Measurements from ENCODE around the gene GRIA2. TPM values are rescaled to one million over a fixed set of nuclear protein-coding genes. Genes with fewer than 3 reads are reported as not detected.
A peak's percentile ranks its signal among the peaks of the same experiment; 100 is the strongest.
"Not testable (repeated sequence)": the region's sequence is repeated elsewhere in the genome, so short reads cannot be mapped to it uniquely, and the experiment has no call there.

Gene GRIA2
- polyA plus RNA-seq, 10 donors = 4.5 to 12.8 (median 7.4) TPM

DNA sequence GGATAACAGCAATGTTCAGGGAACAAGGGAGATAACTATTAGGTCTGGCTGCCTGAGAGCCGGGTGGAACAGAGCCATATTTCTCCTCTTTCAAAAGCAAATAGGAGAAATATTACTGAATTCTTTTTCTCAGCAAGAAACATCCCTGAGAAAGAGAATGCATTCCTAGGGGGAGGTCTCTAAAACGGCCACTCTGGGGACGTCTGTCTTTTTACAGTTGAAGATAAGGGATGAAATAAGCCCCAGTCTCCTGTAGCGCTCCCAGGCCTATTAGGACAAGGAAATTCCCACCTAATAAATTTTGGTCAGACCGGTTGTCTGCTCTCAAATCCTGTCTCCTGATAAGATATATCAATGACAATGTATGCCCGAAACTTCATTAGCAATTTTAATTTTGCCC is 37.6 kb downstream of the GRIA2 start:
- not testable (repeated sequence) for DNase-seq

DNA sequence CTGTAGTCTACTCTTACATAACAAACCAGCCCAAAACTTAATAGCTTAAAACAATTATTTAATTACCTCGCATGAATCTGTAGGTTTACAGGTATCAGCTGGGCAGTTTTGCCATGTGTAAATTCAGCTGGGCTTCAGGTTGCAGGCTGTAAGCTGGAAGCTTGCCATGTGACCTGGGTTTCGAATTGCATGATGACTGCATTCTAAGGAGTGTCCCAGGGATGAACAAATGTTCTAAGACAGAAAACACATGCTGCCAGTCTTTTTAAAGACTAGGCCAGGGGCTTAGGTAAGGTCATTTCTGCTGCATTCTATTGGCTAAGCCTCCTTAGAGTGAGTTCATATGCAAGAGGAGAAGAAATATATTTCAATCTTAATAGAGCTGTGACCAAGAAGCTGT is 44.8 kb downstream of the GRIA2 start:
- DNase-seq = peak; percentile 22 to 50 (median 34)

DNA sequence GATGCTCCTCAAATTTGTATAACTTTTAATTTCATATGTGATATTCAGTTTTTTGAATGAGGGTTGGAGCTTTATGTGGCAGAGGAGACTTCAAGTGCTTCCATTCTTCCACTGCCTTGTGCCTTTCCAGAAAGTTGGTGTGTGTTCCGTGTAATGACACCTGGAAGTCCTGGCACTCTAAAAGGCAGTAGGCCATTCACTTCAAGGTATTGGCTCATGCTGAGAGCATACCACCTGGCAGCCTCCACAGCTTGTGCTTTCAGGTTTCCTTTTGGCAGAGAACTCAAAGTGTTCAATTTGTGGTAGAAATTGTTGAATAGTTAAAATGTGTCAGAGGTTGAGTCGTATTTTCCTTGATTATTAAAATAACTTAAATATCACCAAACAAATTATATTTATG is 49.6 kb downstream of the GRIA2 start:
- DNase-seq = no peak

DNA sequence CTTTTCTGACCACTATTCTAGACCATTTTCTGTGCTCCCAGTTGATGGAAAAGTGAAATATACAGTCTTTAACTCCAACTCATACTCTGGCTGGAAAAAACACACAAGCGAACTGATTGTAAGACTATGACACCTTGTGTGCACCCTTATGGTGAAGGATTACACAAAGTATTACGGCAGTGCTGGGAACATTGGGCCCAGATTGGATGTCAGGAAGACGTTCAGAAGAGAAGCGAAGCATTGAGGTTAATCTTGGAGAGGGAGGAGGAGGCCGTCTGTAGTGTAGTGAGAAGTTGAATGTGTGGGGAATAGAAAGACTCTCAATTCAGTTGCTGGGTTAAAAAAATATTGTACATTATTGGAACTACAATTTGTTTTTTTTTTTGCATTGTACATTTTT is 50.0 kb downstream of the GRIA2 start:
- no peak for DNase-seq

DNA sequence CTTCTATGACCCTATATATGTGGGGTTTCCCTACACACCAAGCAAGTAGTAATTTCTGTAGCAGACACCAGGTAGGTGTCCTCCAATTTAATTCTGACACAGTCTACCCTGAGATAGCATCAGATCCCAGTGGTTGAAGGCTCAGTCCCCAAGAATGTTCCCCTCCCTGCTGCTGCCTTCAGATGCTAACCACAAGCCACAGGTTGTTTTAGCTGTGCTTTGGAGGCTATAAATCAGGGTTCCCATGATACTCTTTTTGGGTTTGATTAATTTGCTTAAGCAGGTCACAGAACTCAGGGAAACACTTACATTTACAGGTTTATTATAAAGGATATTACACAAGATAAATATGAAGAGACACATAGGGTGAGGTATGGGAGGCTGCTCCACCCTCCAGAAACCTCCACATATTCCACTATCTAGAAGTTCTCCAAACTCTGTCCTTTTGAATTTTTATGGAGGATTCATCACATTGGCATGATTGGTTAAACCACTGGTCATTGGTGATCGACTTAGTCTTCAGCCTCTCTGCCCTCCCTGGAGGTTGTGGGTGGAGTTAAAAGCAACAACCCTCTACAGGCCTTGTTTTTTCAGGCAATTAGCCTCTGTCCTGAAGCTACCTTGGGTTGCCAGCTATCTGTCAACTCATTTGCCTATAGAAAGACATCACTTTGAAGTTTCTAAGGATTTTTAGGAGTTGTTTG is 50.8 kb downstream of the GRIA2 start:
- no peak for DNase-seq

DNA sequence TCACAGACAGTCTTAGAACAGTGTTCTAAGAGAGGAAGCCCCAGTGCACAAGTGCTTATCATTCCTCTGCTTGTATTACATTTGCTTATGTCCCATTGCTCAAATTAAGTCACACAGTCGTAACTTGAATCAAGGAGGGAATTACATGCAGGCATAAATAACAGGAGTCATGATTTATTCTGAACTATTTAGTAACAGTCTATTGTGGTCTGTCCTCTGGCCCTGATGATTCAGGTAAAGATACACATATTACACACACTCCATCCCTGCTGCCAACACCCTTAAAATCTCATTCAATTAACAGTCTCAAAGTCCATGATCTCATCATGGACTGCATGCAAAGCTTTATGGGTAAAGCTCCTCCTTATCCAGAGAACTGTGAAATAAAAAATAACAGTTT is 60.1 kb downstream of the GRIA2 start:
- no peak for DNase-seq

DNA sequence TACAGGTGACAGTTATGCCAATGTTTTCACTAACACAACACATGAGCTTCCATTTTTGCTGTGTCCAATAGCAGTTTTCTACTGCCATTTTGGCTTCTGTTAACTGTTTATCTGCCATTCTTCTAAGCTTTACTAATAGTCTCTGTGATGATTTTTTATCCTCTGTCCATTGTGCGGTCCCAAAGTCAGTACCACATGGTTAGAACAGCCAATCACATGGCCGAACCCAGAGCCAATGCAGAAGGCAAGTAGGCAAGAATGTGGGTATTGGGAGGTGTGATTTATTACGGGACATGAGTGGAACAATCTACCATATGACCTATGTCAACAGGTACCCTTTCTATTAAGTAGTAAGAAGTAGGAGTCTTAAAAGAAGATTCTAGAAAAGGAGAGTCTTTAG is 61.5 kb downstream of the GRIA2 start:
- no peak for DNase-seq

DNA sequence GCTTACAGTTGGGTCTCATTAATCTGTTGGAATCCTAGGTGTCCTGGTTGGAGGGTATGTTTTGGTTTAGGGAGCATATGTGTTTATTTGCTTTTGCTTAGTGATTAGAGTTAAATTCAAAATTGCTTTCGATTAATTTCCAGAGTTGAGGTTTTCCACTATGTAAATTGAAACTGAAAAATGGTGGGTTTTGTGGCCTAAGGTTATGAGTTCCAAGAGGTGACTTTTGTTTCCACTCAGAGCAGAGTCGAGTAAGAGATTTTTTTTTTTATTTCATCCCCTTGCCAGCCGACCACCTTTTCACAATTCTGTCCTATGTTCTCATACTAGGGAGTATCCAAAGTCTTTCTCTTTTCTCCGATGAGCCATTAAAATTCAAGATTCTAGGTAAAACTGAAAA is 66.9 kb downstream of the GRIA2 start:
- no peak for DNase-seq

DNA sequence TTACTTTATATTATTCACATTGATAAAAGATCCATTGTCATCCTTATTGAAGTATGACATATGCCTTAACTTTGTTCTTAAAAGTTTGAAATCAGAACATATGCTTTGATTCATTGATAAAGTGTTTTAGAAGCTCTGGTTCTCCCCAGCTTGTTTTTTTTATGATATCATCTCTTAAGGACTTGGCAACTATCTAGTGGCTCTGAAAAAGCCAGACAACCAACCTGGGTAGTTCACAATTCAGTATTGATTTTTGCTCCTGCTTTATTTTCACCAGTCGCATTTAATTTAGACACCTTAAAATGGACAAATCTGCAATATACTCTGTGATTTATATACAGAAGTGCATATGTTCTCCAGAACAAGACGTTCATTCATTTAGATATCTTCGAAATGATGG is 70.1 kb downstream of the GRIA2 start:
- no peak for DNase-seq

DNA sequence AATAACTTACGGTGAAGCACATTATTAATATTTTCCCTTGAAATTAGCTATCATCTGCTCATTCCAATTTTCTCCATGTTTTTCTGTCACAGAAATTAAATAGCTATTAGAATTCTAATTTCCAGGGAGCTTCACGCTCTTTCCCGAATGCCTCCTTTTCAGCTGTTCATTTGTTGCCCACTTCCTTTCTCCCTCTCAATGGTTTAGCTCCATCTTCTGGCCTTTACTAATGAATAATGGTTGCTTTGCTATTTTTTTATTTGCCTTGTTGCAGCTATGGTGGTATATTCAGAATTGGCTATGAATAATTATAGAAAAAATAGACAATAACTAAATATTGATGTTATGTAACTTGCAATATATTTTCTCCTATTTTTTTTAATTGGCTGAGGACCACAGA is 70.5 kb downstream of the GRIA2 start:
- no peak for DNase-seq

DNA sequence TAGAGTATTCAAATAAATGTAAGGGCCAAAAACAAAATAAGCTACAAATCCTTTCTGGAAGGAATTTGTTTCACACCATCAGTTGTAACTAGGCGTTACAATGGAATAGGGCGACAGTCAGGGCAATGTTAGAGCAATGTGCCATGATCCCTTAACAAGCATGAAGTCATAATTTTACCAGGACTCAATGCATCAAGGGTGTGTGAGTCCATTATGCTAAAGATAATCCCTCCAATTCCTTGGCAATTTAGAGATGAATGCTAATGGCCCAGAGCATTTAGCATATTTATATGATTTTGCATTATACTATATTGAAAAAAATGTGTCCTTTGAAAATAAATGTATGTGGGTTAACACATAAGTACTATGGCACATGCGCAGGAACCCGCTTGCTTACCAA is 73.1 kb downstream of the GRIA2 start:
- DNase-seq = no peak

DNA sequence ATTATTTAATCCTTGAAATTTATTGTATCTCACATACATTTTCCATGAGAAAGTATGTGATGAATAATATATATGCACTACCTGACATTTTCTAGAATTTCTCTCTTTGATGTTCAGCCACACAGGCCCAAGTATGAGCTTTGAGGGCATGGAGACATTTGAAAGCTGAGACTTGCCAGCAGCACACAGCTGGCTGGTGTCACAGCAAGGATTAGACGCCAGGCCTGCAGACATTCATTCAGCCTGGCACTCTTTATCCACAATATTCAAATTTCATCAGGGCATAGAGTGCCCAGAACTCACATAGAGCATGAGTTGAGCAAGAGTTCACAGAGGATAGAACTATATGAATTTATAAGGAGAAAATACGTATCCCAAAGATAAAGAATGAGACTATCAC is 74.0 kb downstream of the GRIA2 start:
- peak in 2 of 3 donors; percentile 5 for DNase-seq

DNA sequence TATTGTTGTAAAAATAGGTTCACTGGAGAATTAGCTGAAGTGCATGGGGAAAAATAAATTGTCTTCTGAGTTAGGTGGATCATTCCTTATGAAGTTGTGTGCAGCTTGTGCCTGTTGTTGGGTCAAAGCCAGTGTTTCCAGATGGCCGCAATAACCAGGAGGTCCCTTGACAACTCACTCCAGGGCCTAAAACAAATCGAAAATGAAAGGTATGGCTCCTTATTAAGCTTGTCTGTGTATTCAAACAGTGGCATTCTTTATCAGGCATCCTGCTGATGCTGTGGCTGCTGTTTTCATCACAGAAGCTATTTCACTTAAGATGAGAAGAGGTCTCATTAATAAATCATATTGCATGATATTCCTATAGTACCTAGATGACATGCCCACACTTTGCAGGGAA is 80.2 kb downstream of the GRIA2 start:
- DNase-seq = no peak

DNA sequence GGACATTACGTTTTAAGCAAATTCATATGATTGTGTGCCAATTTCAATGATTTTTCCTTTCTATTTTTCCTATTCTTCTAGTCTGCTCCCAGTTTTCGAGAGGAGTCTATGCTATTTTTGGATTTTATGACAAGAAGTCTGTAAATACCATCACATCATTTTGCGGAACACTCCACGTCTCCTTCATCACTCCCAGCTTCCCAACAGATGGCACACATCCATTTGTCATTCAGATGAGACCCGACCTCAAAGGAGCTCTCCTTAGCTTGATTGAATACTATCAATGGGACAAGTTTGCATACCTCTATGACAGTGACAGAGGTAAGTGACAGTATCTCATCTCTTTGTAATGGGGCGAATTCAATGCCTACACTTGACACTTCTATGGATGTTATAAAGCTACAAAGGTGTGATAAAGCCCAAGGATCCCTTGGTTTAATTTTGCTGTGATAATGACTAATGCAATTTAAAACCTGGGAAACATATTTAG is 83.0 kb downstream of the GRIA2 start:
- no peak for DNase-seq

DNA sequence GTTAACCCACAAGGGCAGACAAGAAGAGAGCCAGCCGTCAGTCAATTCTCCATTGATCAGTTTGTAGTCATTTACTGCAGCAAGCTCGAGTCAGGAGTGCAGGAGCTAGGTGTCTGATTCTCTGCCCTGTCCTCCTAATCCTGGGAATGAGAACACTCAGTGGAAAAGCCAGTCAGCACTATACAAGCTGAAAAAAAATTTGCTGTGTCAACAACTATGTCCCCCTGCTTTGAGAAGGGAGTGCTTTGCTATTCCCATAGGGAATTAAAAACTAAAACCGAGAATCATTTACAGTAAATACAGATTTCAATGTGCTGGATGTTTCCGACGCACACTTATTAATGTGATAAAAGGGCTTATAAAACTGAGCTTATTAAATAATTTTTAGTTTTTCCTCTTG is 84.2 kb downstream of the GRIA2 start:
- DNase-seq = no peak

DNA sequence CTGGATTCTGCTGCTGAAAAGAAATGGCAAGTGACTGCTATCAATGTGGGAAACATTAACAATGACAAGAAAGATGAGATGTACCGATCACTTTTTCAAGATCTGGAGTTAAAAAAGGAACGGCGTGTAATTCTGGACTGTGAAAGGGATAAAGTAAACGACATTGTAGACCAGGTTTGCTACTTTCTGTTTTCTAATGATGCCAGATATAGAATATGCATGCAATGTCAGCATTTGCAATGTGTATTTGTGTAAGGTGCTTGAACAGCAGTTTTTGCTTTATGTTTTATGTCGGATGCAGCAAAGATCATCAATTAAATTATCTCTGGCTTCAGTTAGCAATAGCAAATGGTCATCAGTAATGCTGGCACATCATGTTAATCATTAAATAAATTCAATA is 92.2 kb downstream of the GRIA2 start:
- DNase-seq = no peak

DNA sequence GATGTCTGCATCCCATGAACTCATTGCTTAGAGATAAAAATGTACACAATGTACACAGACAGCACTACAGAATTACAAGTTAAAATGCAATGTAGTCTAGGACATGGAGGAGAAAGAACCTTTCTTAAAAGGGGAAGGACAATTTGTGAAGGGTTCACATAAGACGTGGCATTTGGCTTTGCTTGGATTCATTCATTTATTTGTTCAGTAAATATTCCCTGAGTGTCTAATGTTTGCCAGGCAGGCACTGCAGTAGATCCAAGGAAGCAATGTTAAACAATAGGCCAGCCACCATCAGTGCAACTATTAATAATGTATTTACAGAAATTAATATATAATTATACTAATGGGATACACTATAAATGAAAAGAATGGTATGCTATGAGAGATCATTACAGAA is 94.4 kb downstream of the GRIA2 start:
- DNase-seq = no peak

DNA sequence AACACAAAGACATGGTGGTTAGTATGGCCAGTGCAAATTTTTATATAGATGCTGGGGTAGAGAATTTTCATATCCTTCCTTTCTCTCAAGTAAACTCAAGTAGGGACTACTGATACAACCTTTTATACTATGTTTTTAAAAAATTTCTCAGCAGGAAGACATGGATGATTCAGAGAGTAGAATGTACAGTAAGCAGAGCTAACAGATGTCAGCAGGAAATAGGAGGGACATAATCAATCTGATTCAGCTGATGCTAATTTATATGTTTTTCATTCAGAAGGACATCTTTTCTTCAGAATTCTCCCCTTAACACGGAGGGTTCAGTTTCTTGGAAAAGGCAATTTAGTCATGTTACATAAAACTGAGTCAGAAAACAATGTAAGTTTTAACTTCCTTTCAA is 95.4 kb downstream of the GRIA2 start:
- no peak for DNase-seq

DNA sequence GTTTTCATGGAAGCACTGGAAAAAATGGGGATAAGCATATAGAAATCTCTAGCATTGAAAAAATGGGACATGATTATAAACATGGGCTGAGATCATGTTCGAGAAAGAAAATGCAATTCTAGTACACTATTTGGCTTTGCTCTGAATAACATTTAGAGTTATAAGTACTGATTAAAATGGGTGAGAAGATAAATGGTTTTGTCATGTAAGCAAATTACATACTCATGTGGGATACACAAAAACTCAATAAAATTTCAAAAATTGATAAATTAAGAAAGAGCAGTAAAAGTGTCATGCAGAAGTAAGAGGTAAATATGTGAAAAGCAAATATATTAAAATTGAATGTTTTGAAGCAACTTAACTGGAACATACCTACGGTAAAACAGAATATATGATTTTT is 99.6 kb downstream of the GRIA2 start:
- no peak for DNase-seq

DNA sequence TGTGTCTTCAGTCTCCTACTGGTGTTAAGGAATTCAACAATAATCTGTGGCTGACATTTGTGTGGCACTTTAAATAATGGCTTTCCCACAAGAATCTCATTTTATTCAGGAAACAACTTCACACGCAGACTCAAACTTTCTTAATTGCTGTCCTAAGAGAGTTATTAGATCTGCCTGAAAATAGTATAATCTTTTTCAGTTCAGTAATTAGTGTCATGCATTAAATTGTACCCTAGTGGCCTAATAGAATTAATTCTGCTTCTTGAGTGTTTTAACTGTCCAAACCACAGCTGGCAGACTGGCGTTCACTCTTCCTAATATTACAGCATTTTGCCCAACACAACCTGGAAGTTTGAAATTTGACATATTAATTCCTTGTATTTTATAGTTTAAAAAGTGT is 107.1 kb downstream of the GRIA2 start:
- no peak for DNase-seq

DNA sequence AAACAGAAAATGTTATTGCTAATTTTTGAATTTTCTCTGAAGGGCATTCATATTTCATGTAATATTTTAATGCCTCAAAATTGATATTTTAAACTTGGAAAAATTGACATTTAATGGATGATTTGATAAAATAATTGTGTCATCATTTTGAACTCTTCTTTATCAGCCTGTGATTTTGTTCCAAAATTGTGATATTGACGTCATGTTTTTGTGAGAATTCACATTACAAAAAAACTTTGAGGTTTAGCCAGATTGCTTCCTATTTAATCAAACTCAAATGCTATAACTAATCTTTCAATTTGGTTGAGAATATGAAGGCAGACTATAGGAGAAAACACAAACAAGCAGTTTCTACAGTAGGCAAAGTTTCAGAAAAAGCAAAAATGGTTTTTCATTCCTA is 137.4 kb downstream of the GRIA2 start:
- DNase-seq = no peak

DNA sequence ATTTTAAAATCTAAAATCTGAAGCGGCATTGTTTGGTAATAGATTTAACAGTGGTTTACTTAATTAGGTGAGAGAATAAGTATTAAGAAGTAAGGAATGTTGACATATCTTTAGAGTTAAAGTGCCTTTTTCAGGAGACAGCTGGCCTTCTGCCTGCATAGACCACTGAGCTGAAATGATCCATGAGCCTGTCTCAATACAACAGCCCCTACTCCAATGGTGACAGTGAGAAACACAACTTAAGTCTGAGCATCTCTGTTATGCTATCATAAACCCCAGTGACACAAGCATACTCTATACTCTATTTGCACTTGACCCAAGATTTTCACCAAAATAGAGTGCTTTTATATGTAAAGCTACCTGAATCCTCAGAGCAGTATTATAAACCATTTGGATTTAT is 137.9 kb downstream of the GRIA2 start:
- no peak for DNase-seq

DNA sequence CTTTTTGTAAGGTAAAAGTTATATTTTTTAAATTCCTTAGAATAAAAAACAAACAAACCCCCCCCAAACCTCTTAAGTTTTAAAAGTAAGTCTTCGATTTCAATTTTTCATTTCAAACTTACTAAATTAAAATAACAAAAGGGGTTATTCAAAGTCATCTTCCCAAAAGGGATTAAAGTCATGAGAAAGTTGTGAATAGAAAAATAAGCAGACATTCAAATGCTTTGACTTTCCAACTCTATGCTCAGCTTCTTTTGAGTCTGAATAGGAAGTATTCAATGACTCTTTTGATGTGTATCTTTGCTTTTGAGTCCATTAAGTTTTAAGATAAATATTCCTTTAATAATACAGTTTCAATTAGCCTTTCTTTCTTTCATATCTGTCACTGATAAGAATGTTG is 138.3 kb downstream of the GRIA2 start:
- no peak for DNase-seq

DNA sequence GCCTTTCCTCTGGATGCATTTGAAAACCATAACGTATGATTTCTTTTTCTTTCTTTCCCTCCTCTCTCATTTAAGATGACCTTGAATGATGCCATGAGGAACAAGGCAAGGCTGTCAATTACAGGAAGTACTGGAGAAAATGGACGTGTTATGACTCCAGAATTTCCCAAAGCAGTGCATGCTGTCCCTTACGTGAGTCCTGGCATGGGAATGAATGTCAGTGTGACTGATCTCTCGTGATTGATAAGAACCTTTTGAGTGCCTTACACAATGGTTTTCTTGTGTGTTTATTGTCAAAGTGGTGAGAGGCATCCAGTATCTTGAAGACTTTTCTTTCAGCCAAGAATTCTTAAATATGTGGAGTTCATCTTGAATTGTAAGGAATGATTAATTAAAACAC is 142.8 kb downstream of the GRIA2 start:
- no peak for DNase-seq
